SK-N-SH treated with all-trans-retinoic acid at 6 μM for 48 hours (cell line): ENCODE measurements around the gene TEX36.

Source experiments
- ESRRG ChIP-seq: fragments of 250-450 bp; sonication (Bioruptor Pico); IDR thresholded peaks from 2 replicates; pipeline ENCODE4 v1.6.1; 2021; ENCODE audit warnings: mild to moderate bottlenecking
- ISL1 ChIP-seq: fragments of 250-450 bp; sonication (Bioruptor Pico); IDR thresholded peaks from 2 replicates; pipeline ENCODE4 v2.1.2; 2022; ENCODE audit warnings: mild to moderate bottlenecking, moderate library complexity
- RARB ChIP-seq: fragments of 250-450 bp; sonication (Bioruptor Pico); IDR thresholded peaks from 2 replicates; pipeline ENCODE4 v1.8.0; 2021; ENCODE audit warnings: mild to moderate bottlenecking, moderate library complexity
- TOX ChIP-seq: fragments of 250-450 bp; sonication (Bioruptor Pico); IDR thresholded peaks from 2 replicates; pipeline ENCODE4 v1.8.0; 2021; ENCODE audit warnings: mild to moderate bottlenecking, moderate library complexity, borderline replicate concordance
- TF ChIP-seq, protein P1 (sequence below): fragments of 250-450 bp; sonication (Bioruptor Pico); IDR thresholded peaks from 2 replicates; pipeline ENCODE4 v1.8.0; 2021; ENCODE audit warnings: low read depth, mild to moderate bottlenecking, moderate library complexity, borderline replicate concordance
- TF ChIP-seq, protein P2 (sequence below): fragments of 250-450 bp; sonication (Bioruptor Pico); IDR thresholded peaks from 2 replicates; pipeline ENCODE4 v1.8.0; 2020; ENCODE audit warnings: mild to moderate bottlenecking, moderate library complexity, borderline replicate concordance

GRCh38 chr10:125726914-125727313 is 44.0 kb upstream of the TEX36 start:
- no peak for TF ChIP-seq TOX
- no peak for TF ChIP-seq ESRRG
- TF ChIP-seq, protein P1, sequence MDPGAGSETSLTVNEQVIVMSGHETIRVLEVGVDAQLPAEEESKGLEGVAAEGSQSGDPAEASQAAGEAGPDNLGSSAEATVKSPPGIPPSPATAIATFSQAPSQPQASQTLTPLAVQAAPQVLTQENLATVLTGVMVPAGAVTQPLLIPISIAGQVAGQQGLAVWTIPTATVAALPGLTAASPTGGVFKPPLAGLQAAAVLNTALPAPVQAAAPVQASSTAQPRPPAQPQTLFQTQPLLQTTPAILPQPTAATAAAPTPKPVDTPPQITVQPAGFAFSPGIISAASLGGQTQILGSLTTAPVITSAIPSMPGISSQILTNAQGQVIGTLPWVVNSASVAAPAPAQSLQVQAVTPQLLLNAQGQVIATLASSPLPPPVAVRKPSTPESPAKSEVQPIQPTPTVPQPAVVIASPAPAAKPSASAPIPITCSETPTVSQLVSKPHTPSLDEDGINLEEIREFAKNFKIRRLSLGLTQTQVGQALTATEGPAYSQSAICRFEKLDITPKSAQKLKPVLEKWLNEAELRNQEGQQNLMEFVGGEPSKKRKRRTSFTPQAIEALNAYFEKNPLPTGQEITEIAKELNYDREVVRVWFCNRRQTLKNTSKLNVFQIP, result no peak
- TF ChIP-seq, protein P2, sequence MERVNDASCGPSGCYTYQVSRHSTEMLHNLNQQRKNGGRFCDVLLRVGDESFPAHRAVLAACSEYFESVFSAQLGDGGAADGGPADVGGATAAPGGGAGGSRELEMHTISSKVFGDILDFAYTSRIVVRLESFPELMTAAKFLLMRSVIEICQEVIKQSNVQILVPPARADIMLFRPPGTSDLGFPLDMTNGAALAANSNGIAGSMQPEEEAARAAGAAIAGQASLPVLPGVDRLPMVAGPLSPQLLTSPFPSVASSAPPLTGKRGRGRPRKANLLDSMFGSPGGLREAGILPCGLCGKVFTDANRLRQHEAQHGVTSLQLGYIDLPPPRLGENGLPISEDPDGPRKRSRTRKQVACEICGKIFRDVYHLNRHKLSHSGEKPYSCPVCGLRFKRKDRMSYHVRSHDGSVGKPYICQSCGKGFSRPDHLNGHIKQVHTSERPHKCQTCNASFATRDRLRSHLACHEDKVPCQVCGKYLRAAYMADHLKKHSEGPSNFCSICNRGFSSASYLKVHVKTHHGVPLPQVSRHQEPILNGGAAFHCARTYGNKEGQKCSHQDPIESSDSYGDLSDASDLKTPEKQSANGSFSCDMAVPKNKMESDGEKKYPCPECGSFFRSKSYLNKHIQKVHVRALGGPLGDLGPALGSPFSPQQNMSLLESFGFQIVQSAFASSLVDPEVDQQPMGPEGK (CRISPR knock-in tag), result no peak
- no peak for TF ChIP-seq RARB (CRISPR knock-in tag)
- TF ChIP-seq ISL1, result no peak
